Measurements from ENCODE around the gene INTS7. TPM values are rescaled to one million over a fixed set of nuclear protein-coding genes. Genes with fewer than 3 reads are reported as not detected.

INTS7 gene
- total and polyA plus RNA-seq, 9 of the 15 experiments (the other 6 are each of a cell fraction or from before 2014, with no cell fraction given), result 27.3 to 68.4 (median 40.4) TPM

DNA sequence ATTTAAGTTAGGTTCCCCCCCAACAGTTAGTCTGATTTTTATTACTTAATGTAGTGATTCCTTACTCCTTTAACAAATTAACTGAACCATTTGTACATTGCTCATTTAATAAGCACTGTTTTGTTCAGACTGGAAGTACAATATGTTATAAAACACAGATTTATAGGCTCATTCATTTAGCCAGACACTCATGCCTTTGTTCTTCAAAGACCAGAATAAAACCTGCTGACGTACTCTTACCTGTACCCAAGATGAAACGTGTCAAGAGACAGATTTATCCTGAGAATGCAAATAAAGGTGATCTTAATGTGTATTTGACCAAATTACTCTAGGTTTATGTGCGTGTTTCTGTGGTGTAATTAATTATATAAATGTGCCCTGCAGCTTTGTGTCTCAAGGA is 92.8 kb downstream of the INTS7 start (continued):
- no peak for TF ChIP-seq E2F3 (CRISPR knock-in tag; IDR thresholded peaks at IDR 0.05)

DNA sequence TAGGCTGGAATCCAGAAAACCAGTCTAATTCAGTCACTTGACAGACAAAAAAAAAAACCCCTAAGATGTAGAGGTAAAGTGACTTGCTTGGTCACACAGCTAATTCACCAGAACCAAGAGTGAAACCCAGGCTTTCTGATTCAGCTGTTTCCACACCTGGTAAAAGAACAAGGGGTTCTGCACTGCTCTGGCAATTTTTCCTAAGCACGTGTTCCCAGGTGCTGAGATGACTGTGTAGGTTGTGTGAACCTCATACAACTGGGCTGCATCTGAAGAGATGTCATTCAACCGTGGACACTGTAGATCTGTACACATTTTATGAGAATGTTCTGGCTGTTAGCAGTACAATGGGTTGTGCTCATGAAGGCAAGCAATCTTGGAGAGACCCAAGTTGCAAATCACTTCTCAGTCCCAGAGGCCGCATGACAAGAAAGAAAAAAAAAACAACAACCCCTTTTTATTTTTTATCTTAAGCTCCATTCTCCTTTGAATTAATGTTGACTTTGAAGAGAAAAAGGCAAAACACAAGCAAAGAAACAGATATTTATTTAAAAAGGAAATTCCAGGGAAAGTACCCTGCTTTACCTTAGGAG is 95.4 kb downstream of the INTS7 start:
- ChIA-PET POLR2A (interaction anchor here (0.6 to 2.3 kb wide), 4 partner anchors 9 to 20 kb away, joined by 3 to 10 read pairs (median 4); no protein-coding TSS in a partner anchor), CTCF (ENCODE audit: low intra/inter-chr PET ratio) (interaction anchor here (0.7 kb wide), 1 partner anchor 130 kb away, joined by 4 read pairs; no protein-coding TSS in a partner anchor)
- WGBS (ENCODE audit: insufficient coverage, low coverage, missing lambda C conversion rate), result 78% methylated on average over 3 of the region's 3 CpGs
- Histone ChIP-seq H3K4me2 (ENCODE audit: insufficient read depth, low read length) (no peak overlapping the region), H2AFZ (ENCODE audit: low read depth, low read length) (no peak overlapping the region), H3K27ac (ENCODE audit: extremely low read depth, low read depth, low read length) (no peak overlapping the region), H4K20me1 (replicated peaks; ENCODE audit: control insufficient read depth, insufficient read depth, low read length) (no peaks in the 10 kb centered on the region), H3K79me2 (ENCODE audit: control insufficient read depth, insufficient read depth, low read length) (no peaks in the 10 kb centered on the region), H3K9ac (ENCODE audit: insufficient read depth in 1 of 2, low read depth in 2 of 2, low read length in 2 of 2) (no peak overlapping the region), H3K9me3 (replicated peaks; ENCODE audit: control insufficient read depth, insufficient read depth, low read depth, low read length) (no peaks in the 10 kb centered on the region), H3K4me1 (replicated peaks in 1 of 2; ENCODE audit: control insufficient read depth in 2 of 2, insufficient read depth in 2 of 2, low read length in 2 of 2) (no peaks in the 10 kb centered on the region; a peak in 1 of 5 replicates), H3K9me1 (ENCODE audit: control insufficient read depth, insufficient read depth, low read length) (no peaks in the 10 kb centered on the region), H3K36me3 (ENCODE audit: control insufficient read depth, insufficient read depth, low read length) (peaks cover 32% of the 10 kb centered on the region; the same call in 2 of the 3 replicates), H3K27me3 (ENCODE audit: control insufficient read depth in 2 of 2, insufficient read depth in 2 of 2, low read length in 2 of 2) (no peaks in the 10 kb centered on the region), H3K4me3 (no peak overlapping the region)
- BruUV-seq (replicated peaks), result no TSS peak
- no peak for DNase-seq (ENCODE audit: extremely low read depth in 1 of 4, low spot score in 3 of 4)
- in situ Hi-C loops (cut with MboI), result no loop called here
- peak; percentile 32 for ATAC-seq
- intact Hi-C loops (cut with micrococcal nuclease), result no loop called here
- no peak for TF ChIP-seq RAD51 (IDR thresholded peaks at IDR 0.05; ENCODE audit: borderline replicate concordance, low read depth)
- TF ChIP-seq, protein P1, sequence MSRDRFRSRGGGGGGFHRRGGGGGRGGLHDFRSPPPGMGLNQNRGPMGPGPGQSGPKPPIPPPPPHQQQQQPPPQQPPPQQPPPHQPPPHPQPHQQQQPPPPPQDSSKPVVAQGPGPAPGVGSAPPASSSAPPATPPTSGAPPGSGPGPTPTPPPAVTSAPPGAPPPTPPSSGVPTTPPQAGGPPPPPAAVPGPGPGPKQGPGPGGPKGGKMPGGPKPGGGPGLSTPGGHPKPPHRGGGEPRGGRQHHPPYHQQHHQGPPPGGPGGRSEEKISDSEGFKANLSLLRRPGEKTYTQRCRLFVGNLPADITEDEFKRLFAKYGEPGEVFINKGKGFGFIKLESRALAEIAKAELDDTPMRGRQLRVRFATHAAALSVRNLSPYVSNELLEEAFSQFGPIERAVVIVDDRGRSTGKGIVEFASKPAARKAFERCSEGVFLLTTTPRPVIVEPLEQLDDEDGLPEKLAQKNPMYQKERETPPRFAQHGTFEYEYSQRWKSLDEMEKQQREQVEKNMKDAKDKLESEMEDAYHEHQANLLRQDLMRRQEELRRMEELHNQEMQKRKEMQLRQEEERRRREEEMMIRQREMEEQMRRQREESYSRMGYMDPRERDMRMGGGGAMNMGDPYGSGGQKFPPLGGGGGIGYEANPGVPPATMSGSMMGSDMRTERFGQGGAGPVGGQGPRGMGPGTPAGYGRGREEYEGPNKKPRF (IDR thresholded peaks at IDR 0.05; ENCODE audit: low read depth, low read length), result no peak
- TF ChIP-seq ZNF76 (CRISPR knock-in tag; IDR thresholded peaks at IDR 0.05; ENCODE audit: borderline replicate concordance), result no peak
- TF ChIP-seq RBM17 (IDR thresholded peaks at IDR 0.05; ENCODE audit: borderline replicate concordance, low read depth, low read length), result no peak
- TF ChIP-seq CEBPG (CRISPR knock-in tag; IDR thresholded peaks at IDR 0.05), result no peak
- TF ChIP-seq CEBPG (tag; conservative IDR thresholded peaks at IDR 0.05 in 1 of 2, IDR thresholded peaks at IDR 0.05 in 1 of 2), result no peak
- no peak for TF ChIP-seq ZNF444 (CRISPR knock-in tag; IDR thresholded peaks at IDR 0.05)
- TF ChIP-seq HIVEP1 (CRISPR knock-in tag; IDR thresholded peaks at IDR 0.05), result no peak
- no peak for TF ChIP-seq E2F3 (CRISPR knock-in tag; IDR thresholded peaks at IDR 0.05)
- TF ChIP-seq ZEB2 (IDR thresholded peaks at IDR 0.05), result no peak
- TF ChIP-seq ZNF133 (CRISPR knock-in tag; IDR thresholded peaks at IDR 0.05), result no peak
- TF ChIP-seq ZNF766 (CRISPR knock-in tag; conservative IDR thresholded peaks at IDR 0.05), result no peak
- no peak for FAIRE-seq

Measured in K562 (cell line).